HepG2 (cell line): ENCODE results near the gene ZNF273. TPM values are rescaled to one million over a fixed set of nuclear protein-coding genes. Genes with fewer than 3 reads are reported as not detected.
A peak's percentile ranks its signal among the peaks of the same experiment; 100 is the strongest.

Experiments
- ATF2 ChIP-seq: sonication (generic); formaldehyde crosslinking; IDR thresholded peaks from 2 replicates; pipeline ENCODE4 v1.4.0; 2020; ENCODE audit warnings: missing genetic modification reagents
- CENPBD1 ChIP-seq: sonication (generic); formaldehyde crosslinking; IDR thresholded peaks from 2 replicates; pipeline ENCODE4 v1.8.0; 2022; ENCODE audit warnings: missing genetic modification reagents, low read depth, mild to moderate bottlenecking, borderline replicate concordance
- FOXA3 ChIP-seq: IDR thresholded peaks from 2 replicates; pipeline ENCODE4 v1.6.1; 2016; ENCODE audit warnings: missing genetic modification reagents, missing compliant biosample characterization
- GATAD1 ChIP-seq: IDR thresholded peaks from 2 replicates; pipeline ENCODE4 v1.6.1; 2016; ENCODE audit warnings: missing genetic modification reagents, missing compliant biosample characterization
- HINFP ChIP-seq: sonication (generic); formaldehyde crosslinking; IDR thresholded peaks from 2 replicates; pipeline ENCODE4 v1.4.0; 2020; ENCODE audit warnings: low read depth, mild to moderate bottlenecking, missing genetic modification reagents
- ISL2 ChIP-seq: sonication (generic); formaldehyde crosslinking; IDR thresholded peaks from 2 replicates; pipeline ENCODE4 v1.5.0; 2020; ENCODE audit warnings: missing genetic modification reagents
- NFE2L2 ChIP-seq: fragments of 150-350 bp; IDR thresholded peaks from 2 replicates; pipeline ENCODE4 v1.6.1; 2014; ENCODE audit warnings: low read length
- PBX2 ChIP-seq: IDR thresholded peaks from 2 replicates; pipeline ENCODE4 v1.6.1; 2016; ENCODE audit warnings: control low read depth
- RARA ChIP-seq: IDR thresholded peaks from 2 replicates; pipeline ENCODE4 v1.6.1; 2016; ENCODE audit warnings: missing genetic modification reagents, missing compliant biosample characterization
- SIX4 ChIP-seq: sonication (generic); formaldehyde crosslinking; IDR thresholded peaks from 2 replicates; pipeline ENCODE4 v1.4.0; 2020; ENCODE audit warnings: missing genetic modification reagents
- SOX5 ChIP-seq: IDR thresholded peaks from 2 replicates; pipeline ENCODE4 v1.6.1; 2016; ENCODE audit warnings: borderline replicate concordance
- TEAD3 ChIP-seq: optimal IDR thresholded peaks from 2 replicates; pipeline ENCODE3; 2016; ENCODE audit warnings: borderline replicate concordance
- XRCC5 ChIP-seq: fragments of 200-400 bp; formaldehyde crosslinking; optimal IDR thresholded peaks from 2 replicates; pipeline ENCODE3; 2017; ENCODE audit warnings: mild to moderate bottlenecking, low read length
- YY1 ChIP-seq: IDR thresholded peaks from 2 replicates; pipeline ENCODE4 v1.6.1; 2011; ENCODE audit warnings: low read length, low read depth, moderate library complexity, mild to moderate bottlenecking; ENCODE audit not compliant: insufficient read depth, insufficient replicate concordance
- ZIK1 ChIP-seq: sonication (generic); formaldehyde crosslinking; IDR thresholded peaks from 2 replicates; pipeline ENCODE4 v1.5.0; 2020; ENCODE audit warnings: mild to moderate bottlenecking, low read depth, missing genetic modification reagents, borderline replicate concordance
- ZNF121 ChIP-seq: sonication (generic); formaldehyde crosslinking; IDR thresholded peaks from 2 replicates; pipeline ENCODE4 v1.5.0; 2020; ENCODE audit warnings: mild to moderate bottlenecking, missing genetic modification reagents
- ZNF350 ChIP-seq: sonication (generic); formaldehyde crosslinking; IDR thresholded peaks from 2 replicates; pipeline ENCODE4 v1.4.0; 2020; ENCODE audit warnings: mild to moderate bottlenecking, low read depth, missing genetic modification reagents, borderline replicate concordance
- ZNF562 ChIP-seq: sonication (generic); formaldehyde crosslinking; IDR thresholded peaks from 2 replicates; pipeline ENCODE4 v1.8.0; 2022; ENCODE audit warnings: missing genetic modification reagents, borderline replicate concordance
- ZNF687 ChIP-seq: sonication (generic); formaldehyde crosslinking; IDR thresholded peaks from 2 replicates; pipeline ENCODE4 v1.5.1; 2020; ENCODE audit warnings: mild to moderate bottlenecking, missing genetic modification reagents, moderate library complexity
- ZNF7 ChIP-seq: IDR thresholded peaks from 2 replicates; pipeline ENCODE4 v1.6.1; 2016; ENCODE audit warnings: missing biosample characterization, missing genetic modification reagents
- ZNF749 ChIP-seq: sonication (generic); formaldehyde crosslinking; IDR thresholded peaks from 2 replicates; pipeline ENCODE4 v1.8.0; 2022; ENCODE audit warnings: mild to moderate bottlenecking, missing genetic modification reagents, moderate library complexity, borderline replicate concordance
- ZNF768 ChIP-seq: sonication (generic); formaldehyde crosslinking; IDR thresholded peaks from 2 replicates; pipeline ENCODE4 v1.4.0; 2020; ENCODE audit warnings: missing genetic modification reagents
- polyA plus RNA-seq, 8 experiments: library from polyadenylated mRNA; depleted of rRNA in 3 of 8; stranded (reverse) in 7 of 8; unstranded in 1 of 8; fragments of >200 nt; fragmentation: Illumina TruSeq in 4 of 8; extraction: Trizol in 4 of 8; gene quantifications; 2 replicates each; pipeline versions ENCODE4 v1.2.1 to v1.2.3, GENCODE V29; 2011 to 2016; ENCODE audit warnings: low read depth in 4 of 8, missing spikeins in 1 of 8, mixed read lengths in 1 of 8; ENCODE audit not compliant: insufficient read depth in 1 of 8
- total RNA-seq, 5 experiments: library from RNA; depleted of rRNA; stranded (reverse); fragments of >200 nt; fragmentation: Illumina TruSeq; extraction: Trizol; gene quantifications; 2 replicates each; pipeline ENCODE4 v1.2.3, GENCODE V29; 2016; ENCODE audit warnings: low read depth in 1 of 5

The ZNF273 gene
- total and polyA plus RNA-seq, 2 of the 13 experiments (the other 11 are each of a cell fraction or from before 2014, with no cell fraction given): 1.7 to 5.8 TPM

GRCh38 chr7:64887756-64888508 lies 15.1 kb upstream of the ZNF273 start (continued):
- TF ChIP-seq ZNF121: no peak
- no peak for TF ChIP-seq ZNF7 (CRISPR knock-in tag)
- TF ChIP-seq HINFP: no peak
- no peak for TF ChIP-seq CENPBD1
- TF ChIP-seq SOX5 (CRISPR knock-in tag): no peak
- TF ChIP-seq YY1: peak; percentile 38
- no peak for TF ChIP-seq ZNF562 (CRISPR knock-in tag)
- TF ChIP-seq SIX4 (CRISPR knock-in tag): no peak
- no peak for TF ChIP-seq RARA (CRISPR knock-in tag)
- peak; percentile 7 for TF ChIP-seq TEAD3 (CRISPR knock-in tag)
- peak; percentile 90; the same call in 1 of the 2 replicates for TF ChIP-seq ZNF768 (CRISPR knock-in tag)
- no peak for TF ChIP-seq ISL2 (CRISPR knock-in tag)
- 0 out of 2 replicates have a peak, but pooled peaks have one; percentile 32 for TF ChIP-seq GATAD1
- TF ChIP-seq FOXA3 (CRISPR knock-in tag): no peak
- no peak for TF ChIP-seq ZIK1 (CRISPR knock-in tag)
- TF ChIP-seq PBX2 (CRISPR knock-in tag): no peak
- TF ChIP-seq NFE2L2: no peak
- no peak for TF ChIP-seq ATF2 (CRISPR knock-in tag)
- TF ChIP-seq XRCC5: no peak
- TF ChIP-seq ZNF350 (CRISPR knock-in tag): no peak
- TF ChIP-seq ZNF749: no peak
- 0 out of 2 replicates have a peak, but pooled peaks have one; percentile 46 for TF ChIP-seq ZNF687
